GM21390 (cell line): ENCODE results near the gene TFF3.

Experiments used
- ATAC-seq: cut with Tn5 transposase; IDR thresholded peaks from one replicate; pipeline ENCODE4 v1.9.1; 2021; ENCODE audit not compliant: unreplicated experiment

Gene TFF3, protein sequence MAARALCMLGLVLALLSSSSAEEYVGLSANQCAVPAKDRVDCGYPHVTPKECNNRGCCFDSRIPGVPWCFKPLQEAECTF

DNA sequence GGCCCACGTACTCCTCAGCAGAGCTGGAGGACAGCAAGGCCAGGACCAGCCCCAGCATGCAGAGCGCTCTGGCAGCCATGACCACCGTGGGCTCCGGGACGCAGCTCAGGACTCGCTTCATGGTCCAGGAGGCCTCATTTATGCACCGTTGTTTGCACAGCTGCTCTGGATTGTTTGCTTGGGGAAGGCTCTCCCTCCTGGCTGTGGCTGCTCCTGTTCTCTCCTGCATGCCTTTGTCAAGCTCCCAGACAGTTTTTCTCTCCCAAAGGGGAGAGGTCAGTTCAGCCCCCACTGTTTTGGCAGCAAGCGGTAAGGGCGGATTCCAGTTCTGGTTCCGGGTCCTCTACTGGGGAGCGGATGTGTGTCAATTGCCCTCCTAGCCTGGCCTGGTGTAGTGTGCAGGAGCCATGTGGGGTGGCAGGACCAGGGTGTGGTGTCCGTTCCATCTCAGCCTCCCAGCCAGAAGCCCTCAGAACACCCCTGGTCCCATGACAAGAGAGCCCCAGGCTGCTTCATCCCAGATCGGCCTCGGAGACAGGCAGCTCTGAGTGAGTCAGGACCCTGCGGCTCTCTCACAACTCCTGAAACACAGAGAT is at the start of gene TFF3:
TSS of gene TFF3 (minus strand) at position 114 of the 596 bp plus-strand sequence. CDS start at position 79, 35 bp downstream.
- ATAC-seq = no peak

DNA sequence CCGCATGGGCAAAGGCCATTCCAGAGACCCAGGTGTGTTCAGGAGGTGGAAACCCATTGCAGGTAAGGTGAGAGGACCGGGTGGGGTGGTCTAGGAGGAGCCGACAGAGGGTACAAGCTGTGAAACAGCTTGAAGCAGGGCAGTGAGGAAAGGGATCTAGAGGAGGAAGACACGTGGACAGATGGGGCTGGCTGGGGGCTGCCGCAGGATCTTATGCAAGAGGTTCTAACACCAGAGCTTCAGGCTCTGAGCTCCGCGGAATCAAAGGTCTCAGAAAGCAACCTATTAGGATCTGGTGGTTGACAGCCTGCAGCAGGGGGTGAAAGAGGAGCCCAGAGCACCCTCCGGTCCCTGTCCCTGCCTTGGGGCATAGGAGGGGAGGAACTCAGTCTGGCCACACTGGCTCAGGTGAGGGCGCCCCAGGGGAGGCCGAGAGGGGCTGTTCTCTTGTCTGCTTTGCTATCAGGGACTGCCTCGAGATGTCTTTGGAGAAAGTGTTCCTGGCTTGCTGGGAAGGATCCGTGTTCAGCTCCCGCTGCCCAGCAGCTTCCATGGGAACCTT is 49.2 kb upstream of the TFF3 start:
- ATAC-seq = no peak

DNA sequence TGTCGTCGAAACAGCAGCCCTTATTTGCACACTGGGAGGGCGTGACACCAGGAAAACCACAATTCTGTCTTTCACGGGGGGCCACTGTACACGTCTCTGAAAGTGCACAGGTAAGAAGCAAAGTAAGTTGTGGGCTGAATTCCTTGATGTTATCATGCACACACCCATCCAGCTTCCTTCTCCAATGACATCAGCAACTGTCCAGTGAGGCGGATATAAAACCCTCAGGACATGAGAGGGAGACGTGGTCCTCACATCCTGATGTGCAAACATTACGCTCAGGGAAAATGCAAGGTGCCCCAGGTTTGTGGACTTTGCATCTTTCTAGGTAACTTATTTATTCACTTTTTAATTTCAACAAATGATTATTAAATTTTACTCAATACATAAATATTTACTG is 48.1 kb upstream of the TFF3 start:
- no peak for ATAC-seq

DNA sequence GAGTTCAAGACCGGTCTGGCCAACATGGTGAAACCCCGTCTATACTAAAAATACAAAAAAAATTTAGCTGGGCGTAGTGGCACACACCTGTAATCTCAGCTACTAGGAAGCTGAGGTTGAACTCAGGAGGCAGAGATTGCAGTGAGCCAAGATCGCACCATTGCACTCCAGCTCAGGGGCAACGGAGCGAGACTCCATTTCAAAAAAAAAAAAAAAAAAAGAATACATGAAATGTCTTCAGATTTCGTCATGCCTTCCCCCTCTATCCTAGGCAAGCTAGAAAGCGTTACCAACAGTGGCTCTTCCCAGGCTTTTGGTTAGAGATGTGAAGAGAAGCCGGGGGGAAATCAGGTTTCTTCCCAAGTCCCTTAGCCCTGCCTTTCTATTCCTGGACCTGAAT is 47.5 kb upstream of the TFF3 start:
- no peak for ATAC-seq

DNA sequence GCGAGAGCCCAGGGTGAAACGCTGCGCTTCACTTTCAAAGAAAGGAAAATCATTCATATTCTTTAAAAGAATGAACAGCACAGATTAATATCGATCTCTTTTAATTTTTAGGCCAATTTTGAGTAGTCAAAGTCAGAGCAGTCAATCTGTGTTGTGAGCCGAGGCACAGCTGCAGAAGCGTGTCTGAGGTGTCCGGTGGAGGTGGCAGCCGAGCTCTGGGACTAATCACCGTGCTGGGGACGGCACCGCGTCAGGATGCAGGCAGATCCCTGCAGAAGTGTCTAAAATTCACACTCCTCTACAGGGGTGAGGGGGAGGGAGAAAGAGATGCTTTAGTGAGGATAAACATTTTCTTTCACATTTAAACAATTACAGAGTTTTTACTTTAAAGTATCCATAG is 47.0 kb upstream of the TFF3 start:
- no peak for ATAC-seq

DNA sequence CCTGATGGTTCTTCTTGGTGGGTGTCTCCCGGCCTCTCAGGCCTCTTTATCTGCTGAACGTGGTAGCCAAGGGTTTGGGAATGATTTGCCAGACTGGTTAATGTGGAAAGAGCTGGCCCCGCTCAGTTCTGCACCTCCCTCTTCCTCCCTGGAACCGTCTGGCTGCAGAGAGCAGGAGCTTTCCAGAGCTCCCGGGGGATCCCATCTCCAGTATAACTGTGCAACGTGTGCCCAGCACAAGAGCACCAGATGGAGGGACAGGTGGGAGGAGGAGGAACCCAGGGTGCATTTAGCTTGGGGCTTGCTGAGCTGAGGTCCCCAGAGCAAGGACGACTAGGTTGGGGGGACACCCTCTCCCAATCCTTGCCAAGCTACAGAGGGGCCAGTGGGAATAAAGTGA is 46.1 kb upstream of the TFF3 start:
- no peak for ATAC-seq

DNA sequence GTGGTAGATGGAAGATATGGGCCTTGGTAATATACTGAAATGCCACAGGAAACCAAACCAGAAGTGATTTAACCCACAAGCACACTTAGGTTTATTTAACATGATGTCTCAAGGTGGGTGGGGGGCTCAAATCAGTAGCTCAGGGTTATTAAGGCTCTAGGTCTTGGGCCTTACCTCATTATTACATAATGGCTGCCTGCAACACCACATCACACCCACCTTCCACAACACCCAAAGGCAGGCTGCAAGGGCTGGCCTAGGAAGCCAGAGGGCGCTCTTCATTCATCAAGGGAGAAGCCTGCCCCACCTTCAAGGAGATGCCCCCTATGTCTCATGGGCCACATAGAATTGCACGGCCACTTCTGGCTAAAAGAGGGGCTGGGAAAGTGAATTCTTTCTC is 45.1 kb upstream of the TFF3 start:
- ATAC-seq = no peak

DNA sequence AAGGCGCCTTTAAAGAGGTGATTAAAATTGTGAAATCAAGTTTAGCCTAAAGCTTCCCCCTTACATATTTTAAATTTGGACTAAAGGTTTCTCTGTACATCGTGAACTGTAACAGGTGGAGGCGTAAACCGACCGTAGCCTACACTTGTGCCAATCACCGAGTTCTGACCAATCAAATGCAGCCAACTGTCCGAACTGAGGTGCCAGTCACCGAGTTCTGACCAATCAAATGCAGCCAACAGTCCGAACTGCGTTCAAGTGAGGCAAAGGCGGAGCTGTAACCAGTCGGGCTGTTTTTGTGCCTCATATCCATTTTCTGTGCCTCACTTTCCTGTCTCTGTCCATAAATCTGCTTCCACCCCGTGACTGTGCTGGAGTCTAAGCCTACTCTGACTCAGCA is 43.7 kb upstream of the TFF3 start:
- no peak for ATAC-seq

DNA sequence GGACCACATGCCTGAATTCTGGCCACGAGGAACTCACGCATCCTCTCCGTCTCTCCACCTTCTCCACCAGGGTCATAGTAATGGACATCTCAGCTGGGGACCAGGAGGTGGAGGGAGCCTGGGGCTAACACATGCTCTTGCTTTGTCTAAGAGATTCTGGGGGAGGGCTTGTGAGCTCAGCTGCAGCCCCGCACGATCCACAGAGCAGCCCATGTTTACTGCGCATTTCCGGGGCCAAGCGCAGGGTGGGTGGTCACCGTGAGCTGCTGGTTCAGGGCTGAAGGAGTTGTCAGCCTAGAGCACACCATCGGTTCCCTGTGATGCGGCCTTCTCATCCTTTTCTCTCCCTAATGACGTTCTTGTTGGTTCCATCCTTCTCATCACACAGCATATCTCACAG is 43.1 kb upstream of the TFF3 start:
- no peak for ATAC-seq

DNA sequence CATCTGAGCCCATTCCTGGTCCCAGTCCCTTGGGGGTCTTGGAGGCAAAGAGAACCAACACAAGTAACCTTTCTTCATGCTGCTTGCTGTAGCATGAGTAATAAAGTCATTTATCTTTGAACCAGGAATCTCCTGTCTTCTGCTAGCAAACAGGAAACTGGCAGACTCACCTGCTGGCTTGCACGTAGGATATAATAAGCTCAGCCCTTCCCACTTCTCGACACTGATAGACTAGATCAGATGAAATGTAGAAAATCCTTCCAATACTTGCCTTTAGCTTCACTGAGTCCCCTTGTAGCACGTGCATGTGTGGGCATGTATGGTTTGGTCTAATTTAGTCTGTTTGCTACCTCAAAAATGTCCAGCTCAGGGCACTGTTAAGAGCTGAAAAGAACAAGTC is 42.1 kb upstream of the TFF3 start:
- ATAC-seq = no peak

DNA sequence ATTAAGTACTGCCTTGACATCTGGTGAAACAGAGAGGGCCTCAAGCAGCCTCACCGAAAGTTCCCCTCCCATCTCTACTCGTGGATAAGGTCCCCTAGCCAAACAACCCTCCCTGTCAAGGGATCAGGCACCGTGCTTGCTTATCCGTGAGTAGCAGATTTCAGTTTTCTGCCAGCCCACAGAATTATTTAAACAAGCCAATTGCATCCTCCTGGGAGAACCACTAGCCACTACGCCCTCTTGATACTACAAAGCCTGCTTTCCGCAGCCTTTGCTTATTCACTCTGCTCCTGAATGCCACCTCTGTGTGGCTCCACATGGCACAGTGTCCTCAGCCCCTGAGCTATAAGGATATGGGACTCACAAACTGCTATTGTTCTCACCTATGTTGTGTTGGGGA is 41.4 kb upstream of the TFF3 start:
- ATAC-seq = no peak

DNA sequence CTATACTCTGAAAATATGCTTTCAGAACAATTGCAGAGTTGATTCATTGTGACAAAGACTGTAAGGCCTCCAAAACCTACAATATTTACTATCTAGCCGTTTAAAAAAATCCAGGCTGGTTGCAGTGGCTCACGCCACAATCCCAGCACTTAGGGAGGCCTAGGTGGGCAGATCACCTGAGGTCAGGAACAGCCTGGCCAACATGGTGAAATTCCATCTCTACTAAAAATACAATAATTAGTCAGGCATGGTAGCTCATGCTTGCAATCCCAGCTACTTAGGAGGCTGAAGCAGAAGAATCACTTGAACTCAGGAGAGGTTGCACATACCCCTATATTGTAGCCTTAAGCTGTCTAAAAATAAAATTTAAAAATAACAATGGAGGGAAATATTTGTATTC is 40.8 kb upstream of the TFF3 start:
- no peak for ATAC-seq

DNA sequence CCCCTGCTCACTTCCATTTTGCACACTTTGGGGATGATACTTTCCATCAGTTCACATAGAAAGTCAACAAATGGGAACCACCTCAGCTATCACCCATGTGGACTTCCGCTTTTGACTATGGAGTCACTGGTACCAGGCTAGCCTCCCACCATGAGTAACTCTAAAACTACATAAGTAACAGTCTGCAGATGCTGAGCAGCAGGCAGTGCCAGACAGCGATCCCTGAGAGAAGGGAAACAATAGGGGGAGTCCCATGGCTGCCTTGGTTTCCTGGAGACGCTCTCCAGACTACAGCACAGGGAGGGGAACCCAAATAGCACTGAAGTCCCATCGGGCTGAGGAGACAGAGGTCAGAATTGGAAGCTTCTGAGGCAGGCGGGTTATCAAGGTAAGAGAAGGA is 38.4 kb upstream of the TFF3 start:
- no peak for ATAC-seq

DNA sequence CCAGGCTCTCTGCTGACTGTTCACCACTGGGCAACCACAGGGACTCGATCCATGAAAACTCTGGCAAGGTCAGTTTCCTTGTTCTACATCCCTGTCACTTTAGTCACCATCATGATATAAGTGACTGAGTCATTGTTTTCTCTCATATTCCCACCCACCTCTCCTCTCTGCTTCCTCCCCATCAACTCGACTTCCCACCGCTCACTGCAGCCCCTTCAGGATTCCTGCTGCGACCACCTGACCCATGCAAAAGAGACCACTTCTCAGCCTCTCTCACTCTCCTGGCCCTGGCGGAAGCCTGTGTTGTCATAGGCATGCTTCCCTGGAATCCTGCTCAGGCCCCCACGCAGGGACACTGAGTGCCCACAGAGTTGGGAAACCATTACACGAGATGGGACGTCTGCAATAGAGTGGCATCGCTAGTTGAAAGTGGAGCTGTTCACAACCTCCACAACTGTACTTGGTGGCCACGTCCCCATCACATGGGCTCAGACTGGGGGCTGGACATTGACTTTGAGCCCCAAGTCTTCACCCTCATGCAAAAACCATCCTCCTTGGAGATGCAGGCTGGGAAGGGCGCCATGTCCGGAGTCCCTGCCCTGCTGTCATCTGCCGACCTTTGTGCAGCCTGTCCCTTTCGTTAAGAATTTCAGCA is 37.4 kb upstream of the TFF3 start:
- no peak for ATAC-seq

DNA sequence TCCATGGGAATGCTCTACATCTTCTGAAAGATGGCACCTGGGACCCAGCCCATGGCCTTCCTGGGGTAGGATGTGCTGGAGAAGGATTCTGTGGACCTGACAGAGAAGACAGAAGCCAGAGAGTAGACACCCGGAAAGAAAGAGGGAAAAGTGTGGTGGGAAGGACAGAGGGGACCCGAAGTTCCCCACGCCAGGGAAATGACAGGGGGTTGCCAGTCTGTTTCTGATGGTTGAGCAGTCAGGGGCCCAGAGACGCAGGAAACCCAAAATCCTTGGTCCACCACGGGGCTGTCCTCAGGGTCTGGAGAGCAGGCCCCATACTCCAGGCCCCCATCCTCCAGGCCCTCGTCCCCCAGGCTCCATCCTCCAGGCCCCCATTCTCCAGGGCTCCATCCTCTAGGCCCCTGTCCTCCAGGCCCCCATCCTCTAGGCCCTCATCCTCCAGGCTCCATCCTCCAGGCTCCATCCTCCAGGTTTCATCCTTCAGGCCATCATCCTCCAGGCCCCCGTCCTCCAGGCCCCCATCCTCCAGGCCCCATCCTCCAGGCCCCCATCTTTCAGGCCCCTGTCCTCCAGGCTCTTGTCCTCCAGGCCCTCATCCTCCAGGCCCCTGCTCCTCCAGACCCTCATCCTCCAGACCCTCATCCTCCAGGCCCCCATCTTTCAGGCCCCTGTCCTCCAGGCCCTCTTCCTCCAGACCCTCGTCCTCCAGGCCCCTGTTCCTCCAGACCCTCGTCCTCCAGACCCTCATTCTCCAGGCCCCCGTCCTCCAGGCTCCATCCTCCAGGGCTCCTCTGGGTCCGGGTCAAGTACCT is 36.6 kb upstream of the TFF3 start:
- ATAC-seq = no peak

DNA sequence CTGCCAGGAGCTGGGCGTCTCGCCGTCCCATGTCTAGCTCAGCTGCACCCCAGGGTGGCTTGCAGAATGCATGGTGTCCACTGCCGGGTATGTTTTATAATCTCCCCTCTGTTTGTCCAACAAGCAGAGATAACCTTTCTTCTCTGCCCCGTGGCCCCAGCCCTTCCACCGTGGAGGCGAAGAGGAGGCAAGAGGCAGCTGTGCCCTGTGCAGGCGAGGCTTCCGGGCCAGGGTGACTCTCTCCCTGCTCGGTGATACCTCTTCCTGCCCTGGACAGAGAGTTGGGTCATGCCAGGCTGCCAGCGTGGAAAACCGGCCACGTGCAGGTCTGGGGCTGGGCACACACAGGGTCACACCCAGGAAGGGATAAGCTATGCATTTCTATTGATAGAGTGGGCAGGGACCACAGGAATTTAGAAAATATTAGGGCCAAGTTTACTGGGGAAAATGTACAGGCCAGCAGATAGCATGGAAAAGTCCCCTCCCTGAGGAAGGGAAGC is 35.8 kb upstream of the TFF3 start, which contains the start of gene TFF2:
TSS of gene TFF2 (minus strand) at position 68 of the 500 bp plus-strand sequence. CDS start at position 31, 37 bp downstream.
- ATAC-seq = no peak

DNA sequence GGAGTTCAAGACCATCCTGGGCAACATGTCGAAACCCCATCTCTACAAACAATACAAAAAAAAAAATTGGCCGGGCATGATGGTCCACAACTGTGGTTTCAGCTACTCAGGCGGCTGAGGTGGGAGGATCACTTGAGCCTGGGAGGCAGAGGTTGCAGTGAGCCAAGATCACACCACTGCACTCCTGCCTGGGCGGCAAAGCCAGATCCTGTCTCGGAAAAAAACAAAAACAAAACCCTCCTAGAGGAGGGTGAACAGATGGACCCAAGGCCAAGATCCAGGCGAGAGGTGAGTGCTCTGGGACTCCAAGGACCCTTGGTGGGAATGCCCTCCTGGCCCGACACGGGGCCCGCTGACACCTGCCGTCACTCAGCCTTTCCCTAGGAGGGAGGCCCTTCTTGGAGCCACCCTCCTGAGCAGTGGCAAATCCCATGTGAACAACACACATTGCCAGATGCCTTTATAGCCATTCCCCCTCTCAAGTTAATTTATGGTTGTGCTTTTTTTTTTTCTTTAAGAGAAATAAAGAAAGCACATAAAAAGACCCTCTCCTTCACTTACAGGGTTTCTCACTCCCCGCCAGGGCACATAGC is 35.2 kb upstream of the TFF3 start:
- no peak for ATAC-seq

DNA sequence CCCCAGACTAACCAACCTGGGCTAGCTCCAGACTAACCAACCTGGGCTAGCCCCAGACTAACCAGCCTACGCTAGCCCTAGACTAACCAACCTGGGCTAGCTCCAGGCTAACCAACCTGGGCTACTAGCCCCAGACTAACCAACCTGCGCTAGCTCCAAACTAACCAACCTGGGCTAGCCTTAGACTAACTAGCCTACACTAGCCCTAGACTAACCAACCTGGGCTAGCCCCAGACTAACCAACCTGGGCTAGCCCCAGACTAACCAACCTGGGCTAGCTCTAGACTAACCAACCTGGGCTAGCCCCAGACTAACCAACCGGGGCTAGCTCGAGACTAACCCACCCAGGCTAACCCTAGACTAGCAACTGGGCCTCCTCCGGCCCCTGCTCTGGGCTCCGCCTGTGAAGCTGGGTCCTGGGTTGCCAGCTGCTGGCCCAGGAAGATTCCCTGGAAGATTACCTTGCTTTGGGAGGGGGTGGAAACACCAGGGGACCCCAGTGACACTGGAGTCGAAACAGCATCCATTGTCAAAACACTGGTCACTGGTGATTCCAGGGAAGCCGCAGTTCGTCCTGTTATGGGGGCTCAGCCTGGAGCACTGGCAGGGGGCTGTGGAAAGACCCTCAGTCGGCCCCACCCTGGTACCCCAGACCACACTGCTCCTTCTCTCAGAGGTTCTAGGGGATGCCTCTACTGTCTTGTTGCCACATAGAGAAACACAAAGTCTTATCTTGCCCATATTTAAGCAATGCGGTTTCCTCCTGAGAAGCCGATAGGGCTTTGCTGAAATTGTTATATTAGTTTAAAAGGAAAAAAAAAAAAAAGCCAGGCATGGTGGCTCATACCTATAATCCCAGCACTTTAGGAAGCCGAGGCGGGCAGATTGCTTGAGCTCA is 34.5 kb upstream of the TFF3 start:
- ATAC-seq = no peak

DNA sequence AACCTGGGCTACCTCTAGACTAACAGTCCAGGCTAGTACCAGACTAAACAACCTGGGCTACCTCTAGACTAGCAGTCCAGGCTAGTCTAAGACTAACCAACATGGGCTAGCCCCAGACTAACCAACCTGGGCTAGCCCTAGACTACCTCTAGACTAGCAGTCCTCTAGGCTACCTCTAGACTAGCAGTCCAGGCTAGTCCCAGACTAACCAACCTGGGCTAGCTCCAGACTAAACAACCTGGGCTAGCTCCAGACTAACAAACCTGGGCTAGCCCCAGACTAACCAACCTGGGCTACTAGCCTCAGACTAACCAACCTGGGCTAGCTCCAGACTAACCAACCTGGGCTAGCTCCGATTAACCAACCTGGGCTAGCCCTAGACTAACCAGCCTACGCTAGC is 33.6 kb upstream of the TFF3 start:
- no peak for ATAC-seq
